Measurements from ENCODE around the gene PTPRM.

DNA sequence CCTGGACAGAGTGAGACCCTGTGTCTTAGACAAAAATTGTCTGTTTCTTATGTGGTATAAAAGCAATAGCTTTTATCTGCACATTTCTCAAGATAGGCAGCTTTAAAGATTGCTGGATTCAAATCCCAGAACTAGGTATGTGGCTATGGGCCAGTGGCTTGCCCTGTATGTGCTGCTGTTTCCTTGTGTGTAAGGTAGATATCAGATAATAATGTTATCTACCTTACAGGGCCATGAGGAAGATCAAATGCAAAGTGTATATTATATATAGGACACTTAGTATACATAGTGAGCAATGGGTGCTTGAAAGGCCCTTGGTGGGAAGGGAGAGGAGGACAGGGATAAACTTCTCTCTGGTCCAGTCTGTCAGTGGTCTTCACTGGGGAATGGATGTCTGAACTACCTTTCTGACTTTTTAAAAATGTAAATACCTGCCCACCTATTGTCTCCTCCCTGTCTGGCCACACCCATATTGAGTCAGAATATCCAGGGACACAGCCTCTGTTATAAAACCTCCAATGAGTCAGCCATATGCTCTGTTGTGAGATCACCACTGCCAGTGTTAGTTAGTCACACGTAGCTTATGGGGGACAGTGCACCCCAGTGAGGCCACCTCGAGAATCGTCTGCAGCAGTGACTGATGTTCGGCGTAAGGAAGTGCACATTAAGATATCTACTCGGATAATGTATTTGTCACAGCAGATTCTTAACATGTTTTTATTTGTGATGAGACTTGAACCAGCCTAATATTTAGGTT lies 383.4 kb downstream of the PTPRM start:
- TF ChIP-seq POLR2A (IDR thresholded peaks at IDR 0.05; ENCODE audit: extremely low read depth, insufficient read length) (no peak), MYC (IDR thresholded peaks at IDR 0.05; ENCODE audit: low read depth, low read length) (no peak)
- TF ChIP-seq, protein P1, sequence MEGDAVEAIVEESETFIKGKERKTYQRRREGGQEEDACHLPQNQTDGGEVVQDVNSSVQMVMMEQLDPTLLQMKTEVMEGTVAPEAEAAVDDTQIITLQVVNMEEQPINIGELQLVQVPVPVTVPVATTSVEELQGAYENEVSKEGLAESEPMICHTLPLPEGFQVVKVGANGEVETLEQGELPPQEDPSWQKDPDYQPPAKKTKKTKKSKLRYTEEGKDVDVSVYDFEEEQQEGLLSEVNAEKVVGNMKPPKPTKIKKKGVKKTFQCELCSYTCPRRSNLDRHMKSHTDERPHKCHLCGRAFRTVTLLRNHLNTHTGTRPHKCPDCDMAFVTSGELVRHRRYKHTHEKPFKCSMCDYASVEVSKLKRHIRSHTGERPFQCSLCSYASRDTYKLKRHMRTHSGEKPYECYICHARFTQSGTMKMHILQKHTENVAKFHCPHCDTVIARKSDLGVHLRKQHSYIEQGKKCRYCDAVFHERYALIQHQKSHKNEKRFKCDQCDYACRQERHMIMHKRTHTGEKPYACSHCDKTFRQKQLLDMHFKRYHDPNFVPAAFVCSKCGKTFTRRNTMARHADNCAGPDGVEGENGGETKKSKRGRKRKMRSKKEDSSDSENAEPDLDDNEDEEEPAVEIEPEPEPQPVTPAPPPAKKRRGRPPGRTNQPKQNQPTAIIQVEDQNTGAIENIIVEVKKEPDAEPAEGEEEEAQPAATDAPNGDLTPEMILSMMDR (IDR thresholded peaks at IDR 0.05; ENCODE audit: low read depth, low read length), result no peak
